HepG2 (cell line): ENCODE results near the gene CDX1. TPM values are rescaled to one million over a fixed set of nuclear protein-coding genes. Genes with fewer than 3 reads are reported as not detected.

Experiments used
- ATAC-seq: fragments of 200-7000 bp; cut with Tn5 transposase; 3 replicates; pipeline ENCODE4 v1.9.1; 2020; ENCODE audit warnings: mild to moderate bottlenecking, moderate library complexity
- BruUV-seq: library from RNA; stranded (reverse); fragments of 400-500 nt; replicated peaks from 2 replicates; lab custom pipeline; 2021; lab: Mats Ljungman, UMichigan
- CTCF ChIA-PET: fragments of 300-600 bp; formaldehyde crosslinking; extraction: SDS; loops from one replicate; lab custom pipeline; 2021; ENCODE audit warnings: low total read pairs, inconsistent platforms, low intra/inter-chr PET ratio; lab: Yijun Ruan, JAX
- POLR2A ChIA-PET: fragments of 350-600 bp; sonication (Branson Sonifier 250); formaldehyde crosslinking; loops from one replicate; lab custom pipeline; 2020; ENCODE audit warnings: antibody characterized with exemption, inconsistent platforms; lab: Yijun Ruan, JAX
- DNase-seq: peaks from one replicate; pipeline ENCODE4 v3.0.0-alpha.2; 2015; ENCODE audit warnings: low spot score
- FAIRE-seq: peaks from 3 replicates; lab custom pipeline; 2011; peaks lifted over from hg19 to GRCh38; lab: Jason Lieb, UNC
- H2AFZ ChIP-seq: one replicate; pipeline ENCODE4 v1.6.1; 2011; ENCODE audit warnings: low read length, inconsistent platforms
- H3K27ac ChIP-seq: fragments of 300-600 bp; 3 replicates; pipeline ENCODE4 v1.8.0; 2011; ENCODE audit warnings: mixed run types, mild to moderate bottlenecking, mixed read lengths, low read length, inconsistent platforms; ENCODE audit not compliant: insufficient read depth; ENCODE audit errors: extremely low read length
- H3K27me3 ChIP-seq, 2 experiments: fragments of 200-600 bp in 1 of 2; 2 replicates in 1 of 2; 3 replicates in 1 of 2; pipeline versions ENCODE4 v1.6.0 to v1.8.0; 2011; ENCODE audit warnings: low read length in 2 of 2, mild to moderate bottlenecking in 2 of 2, moderate library complexity in 2 of 2, inconsistent platforms in 1 of 2; ENCODE audit not compliant: insufficient read depth in 2 of 2, control insufficient read depth in 1 of 2
- H3K36me3 ChIP-seq, 2 experiments: fragments of 200-600 bp in 1 of 2; replicated peaks in 1 of 2; 2 replicates in 1 of 2; 3 replicates in 1 of 2; pipeline versions ENCODE4 v1.5.1 to v1.8.0; 2011; ENCODE audit warnings: low read length in 2 of 2, inconsistent platforms in 1 of 2; ENCODE audit not compliant: insufficient read depth in 2 of 2, control insufficient read depth in 1 of 2
- H3K4me1 ChIP-seq: 2 replicates; pipeline ENCODE4 v1.5.1; 2012; ENCODE audit warnings: low read length, inconsistent platforms; ENCODE audit not compliant: insufficient read depth
- H3K4me2 ChIP-seq: 2 replicates; pipeline ENCODE4 v1.6.0; 2011; ENCODE audit warnings: low read depth, low read length, inconsistent platforms
- H3K4me3 ChIP-seq, 3 experiments: fragments of 200-600 bp in 1 of 3; sonication (generic), shearing (Covaris generic) in 1 of 3; replicated peaks in 1 of 3; 2 replicates each; pipeline ENCODE4 v1.5.1; 2011 to 2016; ENCODE audit warnings: low read length in 3 of 3, inconsistent platforms in 2 of 3, low read depth in 2 of 3, mild to moderate bottlenecking in 2 of 3, control low read depth in 1 of 3, mixed read lengths in 1 of 3; ENCODE audit not compliant: insufficient read depth in 1 of 3
- H3K79me2 ChIP-seq: one replicate; pipeline ENCODE4 v1.6.1; 2011; ENCODE audit warnings: low read length, inconsistent platforms; ENCODE audit not compliant: insufficient read depth
- H3K9ac ChIP-seq: 2 replicates; pipeline ENCODE4 v1.6.0; 2011; ENCODE audit warnings: mild to moderate bottlenecking, low read depth, low read length, inconsistent platforms; ENCODE audit not compliant: insufficient read depth
- H3K9me3 ChIP-seq: 2 replicates; pipeline ENCODE4 v1.5.1; 2012; ENCODE audit warnings: mild to moderate bottlenecking, low read length
- H4K20me1 ChIP-seq: 2 replicates; pipeline ENCODE4 v1.6.0; 2011; ENCODE audit warnings: inconsistent platforms, mild to moderate bottlenecking, low read length, moderate library complexity; ENCODE audit not compliant: insufficient read depth
- ARID2 ChIP-seq: sonication (generic); formaldehyde crosslinking; IDR thresholded peaks from 2 replicates; pipeline ENCODE4 v1.8.1; 2022; ENCODE audit warnings: mild to moderate bottlenecking, missing genetic modification reagents, borderline replicate concordance
- KLF11 ChIP-seq: IDR thresholded peaks from 2 replicates; pipeline ENCODE4 v1.6.1; 2016; ENCODE audit warnings: missing compliant biosample characterization
- MIER3 ChIP-seq: IDR thresholded peaks from 2 replicates; pipeline ENCODE4 v1.6.1; 2016; ENCODE audit warnings: missing compliant biosample characterization, borderline replicate concordance
- NFYB ChIP-seq: sonication (generic); formaldehyde crosslinking; IDR thresholded peaks from 2 replicates; pipeline ENCODE4 v1.4.0; 2020; ENCODE audit warnings: missing genetic modification reagents
- RBFOX2 ChIP-seq: fragments of 200-400 bp; formaldehyde crosslinking; IDR thresholded peaks from 2 replicates; pipeline ENCODE4 v1.6.1; 2017; ENCODE audit warnings: low read depth, mild to moderate bottlenecking, low read length
- XRCC5 ChIP-seq: fragments of 200-400 bp; formaldehyde crosslinking; optimal IDR thresholded peaks from 2 replicates; pipeline ENCODE3; 2017; ENCODE audit warnings: mild to moderate bottlenecking, low read length
- YEATS2 ChIP-seq: sonication (generic); formaldehyde crosslinking; IDR thresholded peaks from 2 replicates; pipeline ENCODE4 v1.4.0; 2020; ENCODE audit warnings: missing genetic modification reagents, borderline replicate concordance
- ZFP36 ChIP-seq: fragments of 150-350 bp; IDR thresholded peaks from 2 replicates; pipeline ENCODE4 v1.6.1; 2018; ENCODE audit warnings: borderline replicate concordance, low read length, low read depth; ENCODE audit not compliant: partially characterized antibody
- ZNF251 ChIP-seq: sonication (generic); formaldehyde crosslinking; IDR thresholded peaks from 2 replicates; pipeline ENCODE4 v1.9.0; 2021; ENCODE audit warnings: mild to moderate bottlenecking, missing genetic modification reagents
- ZNF317 ChIP-seq: sonication (generic); formaldehyde crosslinking; IDR thresholded peaks from 2 replicates; pipeline ENCODE4 v1.5.0; 2020; ENCODE audit warnings: mild to moderate bottlenecking, missing genetic modification reagents
- WGBS: methylation state at CpG from one replicate; pipeline ENCODE4 v1.1.6; 2017; ENCODE audit warnings: low lambda C conversion rate; 5-methylcytosine and 5-hydroxymethylcytosine counted together
- in situ Hi-C: cut with HindIII; loops from 2 replicates; pipeline ENCODE4 v1.10.0; 2017; ENCODE audit warnings: low pct_unique_long_range_greater_than_20kb; ENCODE audit not compliant: extremely low pct_ligation_motif_present
- intact Hi-C: fragments of 100-400 bp; cut with micrococcal nuclease; formaldehyde crosslinking; loops from one replicate; pipeline ENCODE4 v1.10.0; 2022; ENCODE audit not compliant: unreplicated experiment
- polyA plus RNA-seq, 8 experiments: library from polyadenylated mRNA; depleted of rRNA in 3 of 8; stranded (reverse) in 7 of 8; unstranded in 1 of 8; fragments of >200 nt; fragmentation: Illumina TruSeq in 4 of 8; extraction: Trizol in 4 of 8; gene quantifications; 2 replicates each; pipeline versions ENCODE4 v1.2.1 to v1.2.3, GENCODE V29; 2011 to 2016; ENCODE audit warnings: low read depth in 4 of 8, missing spikeins in 1 of 8, mixed read lengths in 1 of 8; ENCODE audit not compliant: insufficient read depth in 1 of 8
- total RNA-seq, 5 experiments: library from RNA; depleted of rRNA; stranded (reverse); fragments of >200 nt; fragmentation: Illumina TruSeq; extraction: Trizol; gene quantifications; 2 replicates each; pipeline ENCODE4 v1.2.3, GENCODE V29; 2016; ENCODE audit warnings: low read depth in 1 of 5
- TF ChIP-seq, protein P1 (sequence below): sonication (generic); formaldehyde crosslinking; conservative IDR thresholded peaks from 2 replicates; pipeline ENCODE4 v1.8.0; 2022; ENCODE audit warnings: low read depth, missing genetic modification reagents
- TF ChIP-seq, protein P2 (sequence below): sonication (generic); IDR thresholded peaks from 2 replicates; pipeline ENCODE4 v1.6.1; 2016; ENCODE audit warnings: low read depth, borderline replicate concordance
- TF ChIP-seq, protein P3 (sequence below): sonication (generic); formaldehyde crosslinking; IDR thresholded peaks from 2 replicates; pipeline ENCODE4 v1.8.0; 2022; ENCODE audit warnings: mild to moderate bottlenecking, missing genetic modification reagents, moderate library complexity

CDX1 gene
- total and polyA plus RNA-seq, 2 of the 13 experiments (the other 11 are each of a cell fraction or from before 2014, with no cell fraction given), result not detected

DNA sequence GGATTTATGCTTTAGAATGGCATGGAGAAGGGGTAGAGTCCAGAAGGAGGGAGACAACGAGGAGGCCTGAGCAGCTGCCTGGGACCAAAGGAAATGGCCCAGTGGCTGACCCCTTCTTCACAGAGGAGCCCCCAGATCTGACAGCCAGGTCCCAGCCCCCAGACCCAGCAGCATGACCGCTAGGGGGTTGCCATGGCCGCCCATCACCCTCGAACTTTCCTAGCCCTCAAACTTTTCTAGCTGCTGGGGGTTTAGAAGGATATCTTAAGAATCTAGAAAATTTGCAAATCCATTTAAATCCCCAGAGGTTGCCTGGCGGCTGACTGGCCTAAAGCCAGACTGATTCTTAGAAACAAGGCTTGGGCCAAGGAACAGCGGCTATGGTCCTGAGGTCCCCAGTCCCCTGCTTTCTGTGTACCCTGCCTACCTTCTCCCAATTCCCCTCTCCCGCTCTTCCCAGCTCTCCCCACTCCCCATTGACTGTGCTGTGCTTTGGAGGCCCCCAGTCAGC lies 11.9 kb upstream of the CDX1 start:
- no TSS peak for BruUV-seq
- POLR2A ChIA-PET, result interaction anchor here (5.2 kb wide), 1 partner anchor 17 kb away, joined by 31 read pairs; no protein-coding TSS in a partner anchor
- CTCF ChIA-PET, result no interaction called here
- peaks cover 70% of the 10 kb centered on the region for H3K4me1 ChIP-seq
- H3K9me3 ChIP-seq, result no peaks in the 10 kb centered on the region
- TF ChIP-seq KLF11 (no peak), ZNF317 (CRISPR knock-in tag) (no peak), YEATS2 (CRISPR knock-in tag) (no peak), MIER3 (CRISPR knock-in tag) (no peak)
- H2AFZ ChIP-seq, result no peak overlapping the region
- peak overlapping the region; percentile 33; the same call in 1 of the 2 replicates for H3K4me2 ChIP-seq
- in situ Hi-C loops (no loop called here), intact Hi-C loops (no loop called here)
- H3K27ac ChIP-seq, result no peak overlapping the region
- H4K20me1 ChIP-seq, result no peaks in the 10 kb centered on the region
- no peak for DNase-seq
- H3K27me3 ChIP-seq, result peaks cover 2 to 35% of the 10 kb centered on the region in 2 experiments; a peak in 3 of 5 replicates
- no peaks in the 10 kb centered on the region for H3K36me3 ChIP-seq
- 35% methylated on average over 6 of the region's 7 CpGs for WGBS
- no peak overlapping the region for H3K4me3 ChIP-seq
- no peak overlapping the region for H3K9ac ChIP-seq
- no peaks in the 10 kb centered on the region for H3K79me2 ChIP-seq
- no peak for ATAC-seq
- no peak for FAIRE-seq

DNA sequence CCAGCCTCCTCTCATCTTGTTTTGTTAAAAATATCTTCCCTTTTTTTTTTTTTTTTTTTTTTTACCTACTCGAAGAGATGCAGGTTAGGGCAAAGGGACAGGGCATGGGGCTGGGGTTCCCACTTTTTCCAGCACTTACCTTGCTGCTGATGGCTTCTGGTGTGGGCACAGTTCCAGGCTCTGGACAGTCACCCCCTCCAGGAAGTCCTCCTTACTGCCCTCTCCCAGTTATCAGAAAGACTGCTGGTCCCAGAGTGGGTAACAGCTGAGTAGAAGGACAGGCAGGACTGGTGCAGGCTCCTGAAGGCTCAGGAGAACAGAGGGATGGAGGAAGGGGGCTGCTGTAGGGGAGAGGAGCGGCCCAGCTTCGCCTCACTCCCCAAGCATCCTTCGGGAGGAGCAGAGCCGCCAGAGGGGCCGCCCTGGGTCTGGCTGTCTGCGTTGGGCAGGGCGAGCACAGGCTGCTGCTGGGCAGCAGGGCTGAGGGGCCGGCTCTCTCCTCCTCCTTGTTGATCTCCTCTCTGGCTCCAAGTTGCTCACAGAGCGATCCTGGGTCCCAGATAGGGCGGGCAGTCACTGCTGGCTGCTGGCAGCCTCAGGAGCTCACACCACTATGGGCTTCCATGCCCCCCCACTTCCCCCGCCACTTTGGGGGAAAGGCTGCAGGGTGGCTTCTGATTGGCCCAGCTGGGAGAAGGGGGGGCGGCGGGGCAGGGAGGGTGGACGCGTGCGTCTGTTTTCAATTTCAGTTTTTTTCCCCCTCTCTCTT lies 11.1 kb upstream of the CDX1 start, which contains the start of gene PDGFRB:
Gene PDGFRB (minus strand): TSS at position 588 of the 769 bp plus-strand sequence. CDS start 18,798 bp downstream, outside the sequence.
- Histone ChIP-seq H3K4me3 (no peak within 1 kb of the TSS; a peak in 1 of 6 replicates), H3K27me3 (peaks cover 2 to 35% of the 10 kb centered on the region in 2 experiments; a peak in 3 of 5 replicates), H3K79me2 (no peaks in the 10 kb centered on the region), H3K9ac (no peak within 1 kb of the TSS), H3K4me1 (peaks cover 77% of the 10 kb centered on the region), H3K36me3 (no peaks in the 10 kb centered on the region), H4K20me1 (no peaks in the 10 kb centered on the region), H3K27ac (no peak within 1 kb of the TSS), H3K9me3 (no peaks in the 10 kb centered on the region), H3K4me2 (peak within 1 kb of the TSS; percentile 33; the same call in 1 of the 2 replicates), H2AFZ (no peak within 1 kb of the TSS)
- FAIRE-seq (no peak), ATAC-seq (peak; percentile 13; the same call in 2 of the 3 replicates), DNase-seq (no peak)
- in situ Hi-C loops (no loop called here), intact Hi-C loops (no loop called here)
- ChIA-PET POLR2A (interaction anchor here (5.2 kb wide), 1 partner anchor 17 kb away, joined by 31 read pairs; no protein-coding TSS in a partner anchor), CTCF (no interaction called here)
- no TSS peak for BruUV-seq
- WGBS, result 27% methylated on average over 13 of the region's 17 CpGs
- peak; percentile 43 for TF ChIP-seq ZFP36
- TF ChIP-seq, protein P1, sequence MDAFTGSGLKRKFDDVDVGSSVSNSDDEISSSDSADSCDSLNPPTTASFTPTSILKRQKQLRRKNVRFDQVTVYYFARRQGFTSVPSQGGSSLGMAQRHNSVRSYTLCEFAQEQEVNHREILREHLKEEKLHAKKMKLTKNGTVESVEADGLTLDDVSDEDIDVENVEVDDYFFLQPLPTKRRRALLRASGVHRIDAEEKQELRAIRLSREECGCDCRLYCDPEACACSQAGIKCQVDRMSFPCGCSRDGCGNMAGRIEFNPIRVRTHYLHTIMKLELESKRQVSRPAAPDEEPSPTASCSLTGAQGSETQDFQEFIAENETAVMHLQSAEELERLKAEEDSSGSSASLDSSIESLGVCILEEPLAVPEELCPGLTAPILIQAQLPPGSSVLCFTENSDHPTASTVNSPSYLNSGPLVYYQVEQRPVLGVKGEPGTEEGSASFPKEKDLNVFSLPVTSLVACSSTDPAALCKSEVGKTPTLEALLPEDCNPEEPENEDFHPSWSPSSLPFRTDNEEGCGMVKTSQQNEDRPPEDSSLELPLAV, result no peak
- TF ChIP-seq, protein P2, sequence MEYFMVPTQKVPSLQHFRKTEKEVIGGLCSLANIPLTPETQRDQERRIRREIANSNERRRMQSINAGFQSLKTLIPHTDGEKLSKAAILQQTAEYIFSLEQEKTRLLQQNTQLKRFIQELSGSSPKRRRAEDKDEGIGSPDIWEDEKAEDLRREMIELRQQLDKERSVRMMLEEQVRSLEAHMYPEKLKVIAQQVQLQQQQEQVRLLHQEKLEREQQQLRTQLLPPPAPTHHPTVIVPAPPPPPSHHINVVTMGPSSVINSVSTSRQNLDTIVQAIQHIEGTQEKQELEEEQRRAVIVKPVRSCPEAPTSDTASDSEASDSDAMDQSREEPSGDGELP, result no peak
- peak; percentile 11 for TF ChIP-seq XRCC5
- 0 out of 2 replicates have a peak, but pooled peaks have one; percentile 12 for TF ChIP-seq NFYB (CRISPR knock-in tag)
- no peak for TF ChIP-seq RBFOX2
- TF ChIP-seq, protein P3, sequence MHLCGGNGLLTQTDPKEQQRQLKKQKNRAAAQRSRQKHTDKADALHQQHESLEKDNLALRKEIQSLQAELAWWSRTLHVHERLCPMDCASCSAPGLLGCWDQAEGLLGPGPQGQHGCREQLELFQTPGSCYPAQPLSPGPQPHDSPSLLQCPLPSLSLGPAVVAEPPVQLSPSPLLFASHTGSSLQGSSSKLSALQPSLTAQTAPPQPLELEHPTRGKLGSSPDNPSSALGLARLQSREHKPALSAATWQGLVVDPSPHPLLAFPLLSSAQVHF (CRISPR knock-in tag), result no peak
- TF ChIP-seq ZNF251 (CRISPR knock-in tag), result no peak
- TF ChIP-seq ARID2 (CRISPR knock-in tag), result no peak
